ENCODE results near the gene LAMP5.

The LAMP5 gene

DNA sequence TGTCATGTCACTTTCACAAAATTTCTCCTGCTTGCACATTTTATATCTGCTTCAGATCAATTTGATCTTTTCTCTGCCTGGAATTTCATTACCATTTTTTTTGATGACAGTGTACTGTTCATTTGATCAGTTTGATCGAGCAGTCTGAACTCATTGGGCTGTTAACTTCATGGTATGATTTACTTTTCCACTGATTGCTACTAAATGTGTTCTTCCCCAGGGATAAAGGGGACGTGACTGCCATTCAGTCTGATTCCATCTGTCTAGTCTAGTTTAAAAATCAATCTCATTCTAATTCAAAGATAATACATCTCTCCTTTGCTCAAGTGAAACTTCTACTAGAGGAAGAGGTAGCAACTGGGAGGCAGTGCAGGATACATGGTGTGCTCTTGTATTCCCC is 21.1 kb downstream of the LAMP5 start:
- no peak for DNase-seq (ENCODE audit: low read depth)

DNA sequence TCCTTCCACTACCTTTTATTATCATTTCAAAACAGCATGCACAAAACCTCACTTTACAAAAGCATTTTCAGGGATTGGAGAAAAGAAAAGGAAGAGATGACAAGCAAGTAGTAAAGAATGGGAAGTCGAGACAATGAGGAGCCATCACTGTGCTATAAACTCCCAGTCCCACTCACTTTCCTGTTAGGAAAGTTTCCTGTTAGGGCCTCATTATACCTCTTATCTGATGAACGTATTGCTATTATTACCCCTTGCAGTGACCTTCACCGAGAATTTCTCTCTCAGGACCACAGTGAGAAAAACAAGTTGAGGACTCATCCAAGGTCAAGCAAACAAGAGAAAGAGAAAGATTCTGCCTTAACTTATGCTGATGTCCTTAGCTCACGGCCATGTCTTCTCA is 28.8 kb downstream of the LAMP5 start:
- no peak for DNase-seq (ENCODE audit: low read depth)

DNA sequence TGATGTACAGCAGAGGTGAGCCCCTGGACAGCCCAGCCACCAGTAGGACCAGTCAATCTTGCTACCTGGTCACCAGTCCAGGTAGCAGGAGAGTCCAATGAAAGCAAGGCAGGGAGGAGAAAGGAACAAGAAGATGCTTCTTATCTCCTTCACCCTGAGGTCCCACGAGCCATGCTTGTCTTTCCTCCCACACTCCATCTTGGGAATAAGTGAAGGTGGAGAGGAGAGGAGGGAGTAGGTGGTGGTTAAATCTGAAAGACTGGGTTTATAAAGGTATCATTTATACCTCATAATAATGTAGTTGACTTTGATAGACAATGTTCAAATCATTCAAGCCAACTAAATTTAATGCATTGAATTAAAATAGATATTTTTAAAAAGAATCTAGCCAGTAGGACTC is 35.9 kb downstream of the LAMP5 start:
- no peak for DNase-seq (ENCODE audit: low read depth)

DNA sequence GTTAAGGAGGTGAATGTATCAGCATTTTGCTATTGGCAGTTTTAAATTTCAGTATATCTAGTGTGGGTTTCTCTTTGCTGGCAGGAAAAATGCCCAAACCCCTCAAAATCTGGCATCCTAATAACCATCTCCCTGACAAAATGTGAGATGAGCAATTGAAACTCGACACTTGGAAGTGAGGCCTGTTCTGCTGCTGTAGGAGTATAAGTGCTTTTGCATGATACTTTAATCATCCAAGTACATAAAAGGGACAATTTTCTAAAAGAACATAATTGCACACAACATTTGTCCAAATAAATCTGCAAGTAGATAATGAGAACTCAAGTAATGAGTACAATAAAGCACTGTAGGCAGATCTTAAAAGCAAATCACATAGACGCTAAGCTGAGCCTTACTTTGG is 36.5 kb downstream of the LAMP5 start:
- DNase-seq (ENCODE audit: low read depth) = no peak

DNA sequence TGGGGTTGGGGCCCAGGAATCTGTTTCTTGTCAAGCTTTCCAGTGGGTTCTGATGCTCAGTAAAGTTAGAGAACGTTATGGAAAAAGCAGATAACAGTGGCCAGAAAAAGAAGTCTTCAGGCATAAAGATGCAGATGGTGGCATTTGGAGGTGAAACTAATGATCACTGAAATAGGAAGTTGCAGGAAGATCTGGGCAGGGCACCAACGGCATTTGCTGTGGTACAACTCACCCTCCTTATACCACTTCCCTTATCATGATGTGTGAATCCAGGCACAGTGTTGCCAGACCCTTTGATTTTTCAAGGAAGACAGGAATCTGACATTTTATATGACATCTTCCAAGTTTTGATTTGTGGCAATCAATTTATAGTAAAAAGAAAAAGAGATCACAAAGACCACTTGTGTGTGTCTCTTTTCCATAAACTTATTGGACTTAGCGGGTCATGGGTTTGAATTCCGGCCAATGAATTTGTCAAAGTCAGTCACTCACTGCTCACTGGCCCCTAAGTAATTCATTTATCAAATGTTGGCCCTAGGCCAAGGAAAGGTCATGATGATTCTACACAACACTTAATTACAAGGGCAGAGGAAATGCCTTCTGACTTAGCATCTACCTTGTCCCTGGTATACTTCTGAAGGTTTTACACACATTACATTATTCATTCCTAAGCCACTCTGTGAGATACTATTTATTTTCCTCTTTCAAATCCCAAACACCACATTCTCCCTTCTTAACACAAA is 37.6 kb downstream of the LAMP5 start:
- no peak for DNase-seq (ENCODE audit: low read depth)

DNA sequence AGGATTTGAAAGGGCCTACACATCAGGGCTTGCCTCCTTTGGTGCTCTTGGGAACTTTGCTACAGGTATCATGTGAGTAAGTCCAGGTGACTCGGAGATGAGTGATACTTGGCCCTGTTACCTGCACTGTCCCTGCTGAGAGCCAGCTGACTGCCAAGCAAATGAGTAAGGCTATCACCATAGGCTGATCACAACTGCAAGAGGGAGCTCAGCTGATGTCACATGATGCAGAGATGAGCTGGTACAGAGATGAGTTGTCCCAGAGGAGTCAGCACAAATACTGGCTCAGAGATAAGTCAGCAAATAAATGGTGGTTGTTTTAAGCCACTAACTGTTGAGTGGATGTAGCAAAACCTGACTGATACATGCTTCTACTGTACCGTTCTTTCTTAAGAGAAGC is 41.4 kb downstream of the LAMP5 start:
- peak; percentile 1 for DNase-seq (ENCODE audit: low read depth)

DNA sequence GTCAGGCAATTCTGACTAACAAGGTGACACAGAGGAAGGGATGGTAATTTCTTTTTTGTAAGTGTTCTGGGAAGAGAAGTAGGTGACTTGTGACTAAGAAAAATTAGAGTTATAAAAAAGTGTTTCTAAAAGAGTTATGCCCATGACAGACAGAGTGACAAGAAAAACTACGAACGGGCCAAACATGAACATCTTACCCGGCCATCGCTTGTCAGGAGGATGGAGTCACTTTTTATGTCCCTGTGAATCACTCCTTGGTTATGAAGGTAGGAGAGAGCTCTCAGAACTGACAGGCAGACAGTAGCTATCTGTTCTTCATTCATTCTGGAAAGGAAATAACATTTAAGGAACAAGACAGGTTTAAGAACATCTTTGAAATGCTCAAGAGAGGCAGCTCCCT is 43.0 kb downstream of the LAMP5 start:
- DNase-seq (ENCODE audit: low read depth) = no peak

DNA sequence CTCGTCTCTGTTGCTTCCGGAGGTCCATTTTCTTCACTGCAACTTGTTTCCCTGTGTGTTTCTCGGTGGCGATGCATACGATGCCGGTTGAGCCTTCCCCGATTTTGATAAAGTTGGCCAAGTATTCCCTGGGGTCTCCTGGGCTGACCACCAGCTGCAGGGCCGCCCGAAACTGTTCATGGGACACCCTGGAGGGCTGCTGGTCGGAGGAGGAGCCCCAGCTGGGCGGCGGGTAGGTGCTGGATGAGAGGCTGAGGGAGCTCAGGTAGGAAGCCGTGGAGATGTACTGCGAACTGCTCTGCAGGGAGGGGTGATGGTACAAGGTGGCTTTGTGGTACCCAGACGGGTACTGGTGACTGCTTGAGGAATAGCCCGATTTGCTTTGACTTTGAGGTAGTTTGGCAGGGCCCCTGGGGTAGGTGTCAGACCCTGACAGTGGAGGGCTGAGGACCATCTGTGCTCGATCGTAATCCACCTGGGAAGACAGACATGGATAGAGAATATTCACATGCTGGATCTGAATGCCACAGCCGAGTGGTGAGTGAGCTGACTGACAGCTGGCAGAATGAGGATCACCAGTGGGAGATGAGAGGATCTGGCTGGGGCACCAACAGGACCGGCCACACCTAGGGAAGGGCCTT is 51.6 kb downstream of the LAMP5 start:
- DNase-seq (ENCODE audit: low read depth) = no peak

DNA sequence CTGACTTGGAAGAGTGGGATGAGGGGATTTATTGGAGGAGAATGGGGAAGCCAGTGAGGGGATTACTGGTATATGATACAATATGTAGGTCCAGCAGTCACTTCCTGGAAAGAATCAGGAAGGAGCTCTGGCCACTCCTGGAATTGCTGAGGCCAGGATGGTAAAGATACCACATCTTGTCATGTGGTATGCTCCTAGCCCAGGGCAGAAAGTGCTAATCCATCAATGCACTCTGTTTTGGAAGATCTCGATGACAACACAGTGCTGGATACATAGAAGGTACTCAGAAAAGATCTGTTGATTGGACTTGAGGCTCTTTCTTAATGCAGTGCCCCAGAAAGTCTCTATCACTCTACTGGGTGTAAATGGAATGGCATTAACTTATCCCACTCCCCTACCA is 52.6 kb downstream of the LAMP5 start:
- no peak for DNase-seq (ENCODE audit: low read depth)

DNA sequence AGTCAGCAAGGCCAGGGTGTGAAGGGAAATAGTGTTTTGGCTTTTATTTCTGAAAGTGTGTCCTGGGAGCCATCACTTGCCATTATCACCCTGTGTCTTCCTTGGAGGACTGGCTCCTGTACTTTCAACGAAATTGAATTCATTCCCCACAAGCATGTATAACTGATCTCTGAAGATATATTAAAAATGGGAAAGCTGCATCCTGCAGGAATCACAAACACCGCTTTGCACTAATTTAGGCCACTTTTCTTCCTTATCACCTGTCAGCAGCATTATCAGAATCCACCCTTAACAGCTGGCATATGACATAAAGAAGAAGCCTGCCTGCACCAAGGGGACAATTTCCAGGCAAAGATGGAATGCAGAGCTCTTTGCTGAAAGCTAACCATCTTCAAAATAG is 56.2 kb downstream of the LAMP5 start:
- DNase-seq (ENCODE audit: low read depth) = no peak

DNA sequence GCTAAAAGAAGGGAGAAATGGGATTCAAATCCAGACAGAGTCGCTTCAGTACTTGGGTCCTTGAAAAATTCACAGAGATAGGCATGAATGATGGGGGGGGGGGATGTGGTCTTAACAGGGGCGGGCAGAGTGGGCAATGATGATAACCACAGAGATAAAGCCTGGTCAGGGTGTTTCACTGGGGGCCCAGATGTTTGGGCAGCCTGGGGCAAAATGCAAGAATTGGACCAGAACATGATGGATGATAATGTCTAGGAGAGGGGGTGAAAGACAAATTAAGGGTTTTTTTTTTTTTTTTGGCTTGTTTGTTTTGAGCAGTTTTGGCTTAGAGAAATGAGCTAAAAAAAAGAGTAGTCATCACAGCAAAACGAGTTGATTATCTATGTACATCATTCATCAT is 57.4 kb downstream of the LAMP5 start:
- DNase-seq (ENCODE audit: low read depth) = no peak

DNA sequence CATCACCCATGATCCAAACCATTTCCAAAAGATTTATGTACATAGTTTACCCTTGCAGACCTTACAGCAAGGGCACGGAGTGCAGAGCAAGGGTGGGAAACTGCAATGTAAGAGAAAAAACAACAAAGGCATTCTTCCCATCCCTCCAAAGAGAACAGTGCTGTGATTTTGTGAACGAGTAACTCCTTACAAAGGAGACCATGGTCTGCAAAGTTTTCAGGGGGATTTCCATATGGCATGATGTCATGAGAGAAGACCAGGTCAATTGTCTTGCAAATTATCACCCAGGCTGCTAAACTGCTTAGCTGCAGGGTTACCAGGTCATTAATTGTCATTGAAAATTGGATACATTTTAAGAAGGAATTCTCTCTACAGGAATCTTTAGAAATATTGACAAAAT is 58.3 kb downstream of the LAMP5 start:
- no peak for DNase-seq (ENCODE audit: low read depth)

DNA sequence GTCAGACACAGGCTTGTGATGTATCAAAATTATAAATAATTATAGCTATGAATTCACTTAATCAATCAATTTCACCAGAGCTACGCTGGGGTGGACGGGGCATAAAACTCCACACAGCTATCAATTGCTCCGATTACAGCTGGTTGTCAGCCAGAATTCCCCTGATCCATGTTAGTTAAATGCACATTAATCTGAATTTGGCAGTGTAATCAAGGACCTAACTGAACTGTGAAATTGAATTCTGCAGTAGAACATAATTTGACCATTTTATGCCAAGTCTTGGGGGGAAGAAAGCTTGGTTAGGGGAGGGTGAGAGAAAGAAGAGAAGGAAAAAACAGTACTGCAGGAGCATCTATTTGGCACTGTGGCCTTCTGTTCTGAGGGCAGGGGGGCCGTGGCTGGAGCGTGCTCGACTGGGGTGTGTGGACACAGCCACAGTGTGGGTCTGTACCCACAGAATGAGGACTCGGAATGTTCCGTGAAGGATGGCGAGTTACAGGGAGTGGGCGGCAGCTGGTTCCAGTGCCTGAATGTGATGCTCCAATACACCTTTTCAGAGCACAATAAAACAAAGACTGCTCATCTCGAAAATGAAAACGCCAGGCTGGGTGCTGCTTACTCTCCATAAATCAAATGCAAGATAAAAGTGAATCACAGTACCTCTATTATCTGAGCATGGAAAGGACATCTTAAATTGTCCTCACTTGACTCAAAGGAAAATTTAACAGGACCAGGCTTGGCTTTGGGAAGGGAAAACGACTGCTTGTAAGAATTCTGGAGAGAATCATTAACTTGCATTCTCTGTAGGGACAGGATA is 59.2 kb downstream of the LAMP5 start:
- no peak for DNase-seq (ENCODE audit: low read depth)

DNA sequence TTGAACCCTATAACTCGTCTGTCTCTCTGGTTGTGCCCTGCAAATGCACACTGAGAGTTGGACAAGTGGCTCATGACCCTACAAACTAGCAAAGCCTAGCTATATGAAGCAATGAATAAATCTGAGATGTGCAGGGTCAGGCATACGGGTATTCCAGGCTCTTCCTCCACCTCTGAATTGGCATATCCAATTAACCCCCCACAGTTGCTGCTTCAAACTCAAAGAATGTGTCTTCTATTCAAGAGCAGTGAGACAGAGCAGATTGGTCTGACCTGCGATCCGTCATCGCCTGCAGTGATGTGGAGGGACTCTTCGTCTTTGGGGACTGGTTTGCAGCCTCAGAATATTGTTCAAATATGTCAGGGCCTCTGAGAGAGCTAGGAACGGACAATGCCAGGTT is 59.8 kb downstream of the LAMP5 start:
- no peak for DNase-seq (ENCODE audit: low read depth)

DNA sequence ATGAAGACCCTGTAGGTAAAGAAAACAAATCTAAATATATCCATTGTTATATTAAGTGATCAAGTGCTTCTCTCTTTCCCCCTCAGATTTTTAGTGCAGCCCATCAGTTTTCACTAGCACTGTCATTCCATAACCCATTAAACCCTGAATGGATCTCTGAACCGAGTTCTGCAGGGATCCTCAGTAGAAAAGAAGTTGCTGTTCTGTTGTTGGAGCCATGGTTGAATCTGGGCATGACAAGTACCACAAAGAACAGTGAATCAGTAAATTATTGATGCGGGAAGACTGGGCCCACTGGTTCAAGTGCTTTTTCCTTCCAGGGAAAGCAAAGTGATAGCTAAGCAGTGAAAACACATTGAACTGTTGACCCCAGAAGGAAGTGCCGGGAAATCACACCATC is 60.4 kb downstream of the LAMP5 start:
- DNase-seq (ENCODE audit: low read depth) = no peak

DNA sequence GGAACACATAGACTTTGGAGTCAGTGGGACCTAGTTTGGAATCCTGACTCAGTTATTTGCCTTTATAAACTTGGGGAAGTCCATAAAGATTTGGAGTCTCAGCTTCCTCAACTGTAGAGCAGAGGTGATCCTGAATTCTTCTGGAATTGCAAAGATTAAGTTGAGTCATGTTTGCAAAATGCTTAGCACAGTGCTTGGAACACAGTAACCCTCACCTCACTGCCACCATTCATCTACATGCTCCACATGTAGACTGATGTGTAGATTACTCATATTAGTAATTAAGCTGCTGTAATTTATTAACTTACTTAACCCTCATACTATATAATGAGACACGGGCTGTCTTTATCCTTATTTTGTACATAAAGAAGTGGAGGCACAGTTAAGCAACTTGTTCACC is 61.4 kb downstream of the LAMP5 start:
- no peak for DNase-seq (ENCODE audit: low read depth)

DNA sequence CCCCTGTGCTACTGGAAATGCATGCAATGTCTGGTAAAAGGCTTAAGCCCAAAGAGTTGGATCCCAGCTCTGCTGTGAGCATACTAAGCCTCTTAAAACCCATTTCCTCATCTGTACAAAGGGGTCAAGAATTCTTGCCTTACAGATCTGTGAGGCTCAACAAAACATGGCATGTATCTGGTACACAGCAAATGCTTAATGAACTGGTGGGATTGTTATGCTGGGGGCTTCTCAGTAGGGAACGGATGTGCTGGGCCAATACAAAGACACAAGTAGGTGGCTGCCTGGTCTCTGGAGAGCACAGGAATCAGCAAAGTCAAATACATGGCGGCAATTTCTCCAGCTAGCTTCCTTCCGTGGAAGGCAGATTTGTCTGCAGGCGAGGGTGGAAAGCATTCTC is 62.3 kb downstream of the LAMP5 start:
- no peak for DNase-seq (ENCODE audit: low read depth)

DNA sequence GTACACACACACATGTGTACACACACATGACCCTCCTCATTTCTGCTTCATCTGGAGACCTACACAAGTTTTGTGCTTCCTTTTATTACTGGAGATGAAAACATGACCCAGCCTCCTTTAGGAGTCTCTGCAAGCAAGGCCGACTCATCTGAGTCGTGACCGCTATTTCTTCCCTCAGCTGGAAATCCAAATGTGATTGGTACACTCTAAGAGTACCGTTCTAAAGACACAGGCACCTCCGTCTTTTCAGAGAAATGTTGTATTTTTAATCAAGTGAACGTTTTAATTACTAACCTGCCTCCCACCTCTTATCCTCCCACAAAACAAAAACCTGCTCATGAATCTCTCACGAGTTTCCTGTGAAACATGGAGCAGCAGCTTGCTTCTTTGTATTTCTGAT is 63.0 kb downstream of the LAMP5 start:
- no peak for DNase-seq (ENCODE audit: low read depth)

DNA sequence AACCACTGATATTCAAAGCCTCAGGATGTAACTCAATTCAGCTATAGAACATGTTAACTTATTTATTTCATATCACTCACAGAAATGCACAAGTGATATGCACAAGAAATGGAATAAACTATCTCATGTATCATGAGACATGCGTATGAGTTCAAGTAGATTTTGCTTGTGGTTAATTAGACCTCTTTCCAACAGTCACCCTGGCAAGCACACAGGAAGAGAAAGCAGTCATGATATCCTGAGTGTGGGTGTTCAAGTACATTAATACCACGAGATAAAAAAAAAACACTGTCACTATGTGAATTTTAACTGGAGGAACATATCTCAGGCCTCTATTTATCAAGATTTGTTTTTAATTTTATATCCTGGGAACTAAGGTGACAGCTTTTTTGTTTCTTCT is 64.2 kb downstream of the LAMP5 start:
- no peak for DNase-seq (ENCODE audit: low read depth)

Measured in iris pigment epithelial cell (primary cell).